ENCODE results near the gene C10orf95.
"Not testable (repeated sequence)": the region's sequence is repeated elsewhere in the genome, so short reads cannot be mapped to it uniquely, and the experiment has no call there.

C10orf95 gene

DNA sequence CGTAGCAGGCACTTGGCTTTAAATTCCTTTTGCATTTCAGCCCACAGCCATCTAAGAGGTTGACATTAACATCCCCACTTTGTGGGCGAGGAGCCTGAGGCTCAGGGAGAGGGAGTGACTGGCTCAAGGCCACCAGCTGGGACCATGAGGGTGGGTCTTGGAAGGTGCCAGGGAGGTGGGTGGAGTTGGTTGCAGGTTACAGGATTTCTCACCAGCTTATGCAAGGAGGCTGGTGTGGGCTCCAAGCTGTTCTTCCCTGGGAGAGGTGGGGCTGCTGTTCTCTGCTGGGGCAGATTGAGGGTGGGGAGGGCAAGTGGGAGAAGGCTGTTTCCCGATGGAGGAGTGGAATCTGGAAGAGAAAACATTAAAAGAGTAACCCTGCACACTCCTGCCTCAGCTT, 14.1 kb upstream of the C10orf95 start:
- no peak for DNase-seq (ENCODE audit: low read depth)

DNA sequence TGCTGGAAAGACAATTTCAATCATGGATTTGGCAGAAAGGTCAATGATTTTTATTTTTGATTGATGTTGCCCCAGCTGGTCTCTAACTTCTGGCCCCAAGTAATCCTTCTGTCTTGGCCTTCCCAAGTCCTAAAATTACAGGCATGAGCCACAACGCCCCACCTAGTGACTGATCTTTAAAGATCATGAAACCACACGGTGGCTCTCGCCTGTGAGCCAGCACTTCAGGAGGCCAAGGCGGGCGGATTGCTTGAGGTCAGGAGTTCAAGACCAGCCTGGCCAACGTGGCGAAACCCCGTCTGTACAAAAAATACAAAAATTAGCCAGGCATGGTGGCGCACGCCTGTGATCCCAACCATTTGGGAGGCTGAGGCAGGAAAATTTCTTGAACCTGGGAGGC, 12.6 kb upstream of the C10orf95 start:
- DNase-seq (ENCODE audit: low read depth), result no peak

DNA sequence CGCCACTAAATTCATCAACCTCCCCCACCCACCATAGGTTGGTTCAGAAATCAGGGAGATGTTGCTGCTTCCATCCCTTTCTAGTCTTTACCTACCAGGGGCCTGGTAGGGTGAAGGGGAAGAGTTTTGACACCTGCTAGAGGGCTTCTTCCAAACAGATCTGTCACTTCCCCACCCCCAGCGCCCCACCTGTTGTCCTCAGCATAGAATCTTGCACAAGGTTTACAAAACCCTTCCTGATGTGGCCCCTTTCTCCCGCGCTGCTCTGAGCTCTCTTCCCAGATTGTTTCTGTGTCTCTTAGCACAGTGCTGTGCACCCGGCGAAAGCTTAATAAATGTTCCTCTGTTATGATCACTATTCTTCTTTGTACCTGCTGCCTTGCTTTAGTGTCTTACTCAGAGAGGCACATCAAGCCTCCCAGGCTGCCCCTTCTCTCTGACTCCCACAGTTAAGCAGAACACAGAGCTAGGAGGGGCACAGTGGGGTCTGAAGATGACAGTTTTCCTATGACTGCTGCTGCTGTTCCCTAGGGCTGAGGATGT, 11.2 kb upstream of the C10orf95 start:
- no peak for DNase-seq (ENCODE audit: low read depth)

DNA sequence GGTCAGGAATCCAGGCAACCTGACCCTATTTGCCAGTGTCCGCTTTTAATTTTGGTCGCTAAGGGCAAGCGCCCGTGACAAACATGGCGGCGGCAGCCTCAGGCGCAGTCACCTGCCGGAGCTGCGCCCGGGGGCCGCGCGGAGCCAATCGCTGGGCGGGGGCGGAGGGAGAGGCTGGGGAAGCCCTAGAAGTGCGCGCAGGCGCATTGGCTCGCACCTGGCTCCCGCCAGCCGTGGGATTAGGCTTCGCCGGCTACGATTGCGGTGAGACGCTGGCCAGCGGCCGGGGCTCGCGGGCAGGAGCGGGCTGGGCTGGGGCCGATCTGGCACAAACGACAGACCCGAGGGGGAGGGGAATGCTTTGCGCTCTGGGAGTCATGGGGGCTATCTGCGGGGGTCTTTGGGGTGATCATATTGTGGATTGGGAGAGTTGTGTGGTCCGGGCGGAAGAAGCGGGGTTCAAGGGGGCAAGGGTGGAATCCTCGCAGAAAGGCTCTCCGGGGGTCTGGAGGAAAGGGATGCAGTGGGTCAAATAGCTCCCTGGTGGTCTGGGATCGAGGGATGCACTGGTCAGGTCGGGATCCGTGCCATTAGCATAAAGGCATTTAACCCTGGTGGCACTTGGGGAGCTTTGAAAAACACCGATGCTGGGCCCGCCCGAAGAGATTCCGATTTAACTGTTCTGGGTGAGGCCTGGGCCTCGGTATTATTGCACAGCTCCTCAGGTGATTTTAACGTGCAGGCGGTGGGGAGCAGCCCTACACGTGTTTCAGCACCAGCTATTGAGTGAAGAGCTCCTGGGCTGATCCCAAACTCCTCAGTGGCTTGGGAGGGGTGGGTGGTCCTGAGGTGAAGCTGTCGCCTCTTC, 10.1 kb upstream of the C10orf95 start:
- DNase-seq (ENCODE audit: low read depth), result peak; percentile 54

DNA sequence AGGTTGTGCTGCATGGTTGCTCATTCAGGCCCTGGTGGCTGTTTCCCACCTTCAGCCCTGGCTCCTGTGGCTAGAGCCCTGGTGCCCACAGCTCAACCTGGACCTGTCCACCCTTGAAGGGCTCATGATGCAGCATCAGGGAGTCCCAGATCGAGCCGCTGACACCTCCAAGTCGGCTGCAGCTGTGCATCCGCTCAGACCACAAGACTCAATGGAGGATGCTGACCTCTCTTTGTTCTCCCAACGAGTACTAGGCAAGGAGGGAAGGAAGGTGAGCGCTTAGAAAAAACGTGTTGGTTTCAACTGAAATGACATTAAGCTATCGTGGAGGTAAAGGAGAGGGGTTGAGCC, 9.5 kb upstream of the C10orf95 start:
- no peak for DNase-seq (ENCODE audit: low read depth)

DNA sequence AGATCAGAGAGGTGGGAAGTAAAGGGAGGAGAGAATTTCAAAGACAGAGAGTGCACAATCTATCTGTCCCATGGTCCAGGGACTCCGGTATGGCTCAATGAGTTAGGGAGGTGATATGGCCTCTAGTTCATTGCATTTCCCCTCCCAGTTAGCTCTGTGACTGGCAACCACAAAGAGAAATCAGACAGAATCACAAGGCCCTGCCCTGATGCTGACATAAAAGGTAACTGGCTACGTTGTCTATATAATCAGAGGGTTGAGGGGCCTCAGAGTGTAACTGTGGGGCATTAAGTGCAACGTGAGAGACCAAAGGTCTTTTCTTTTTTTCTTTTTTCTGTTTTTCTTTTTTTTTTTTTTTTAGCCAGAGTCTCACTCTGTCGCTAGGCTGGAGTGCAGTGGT, 7.3 kb upstream of the C10orf95 start:
- no peak for DNase-seq (ENCODE audit: low read depth)

DNA sequence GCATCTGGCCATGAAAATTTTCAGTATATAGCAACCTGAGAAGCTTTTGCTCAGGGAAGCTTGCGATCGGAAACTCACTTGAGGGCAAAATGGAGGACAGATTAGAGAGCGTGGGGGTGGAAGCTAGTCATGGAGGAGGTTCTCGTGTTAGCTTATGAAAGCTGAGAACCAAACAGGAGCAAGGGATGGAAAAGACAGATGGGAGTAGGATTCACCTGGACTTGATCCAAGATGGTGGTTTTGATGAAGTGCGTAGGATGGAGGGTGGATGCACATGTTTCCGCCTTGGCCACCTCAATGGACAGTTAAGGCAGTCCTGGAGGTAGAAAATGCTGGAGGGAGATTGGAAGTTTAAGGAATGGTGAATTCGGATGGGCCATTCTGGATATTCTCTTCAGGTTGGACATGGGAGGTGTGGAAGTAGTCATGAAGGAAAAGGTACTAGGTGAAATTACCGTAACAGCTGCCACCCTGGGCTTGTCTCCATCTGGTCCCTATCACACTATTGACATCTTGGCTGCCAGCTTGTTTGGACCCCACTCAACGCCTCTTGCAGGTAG, 6.3 kb upstream of the C10orf95 start:
- no peak for DNase-seq (ENCODE audit: low read depth)

DNA sequence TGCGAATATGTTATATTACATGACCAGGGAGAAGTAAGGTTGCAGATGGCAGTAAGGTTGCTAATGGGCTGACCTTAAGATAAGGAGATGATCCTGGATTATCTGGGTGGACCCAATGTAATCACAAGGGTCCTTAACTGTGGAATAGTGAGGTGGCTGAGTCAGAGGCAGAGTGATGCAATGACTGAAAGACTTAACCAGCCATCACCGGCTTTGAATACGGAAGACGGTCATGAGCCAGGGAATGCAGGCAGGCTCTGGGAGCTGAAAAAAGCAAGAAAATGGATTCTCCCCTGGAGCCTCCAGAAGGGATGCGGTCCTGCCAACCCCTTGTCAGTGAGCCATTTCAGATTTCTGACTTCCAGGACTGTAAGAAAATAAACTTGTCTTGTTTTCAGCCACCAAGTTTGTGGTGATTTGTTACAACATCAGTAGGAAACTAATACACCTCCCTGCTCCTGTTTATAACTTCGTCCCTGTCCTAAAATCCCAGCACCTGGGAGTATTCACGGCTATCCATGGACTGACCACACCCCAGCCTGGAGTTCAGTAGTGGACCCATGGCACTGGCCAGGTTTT, 4.6 kb upstream of the C10orf95 start:
- DNase-seq (ENCODE audit: low read depth), result peak; percentile 85

DNA sequence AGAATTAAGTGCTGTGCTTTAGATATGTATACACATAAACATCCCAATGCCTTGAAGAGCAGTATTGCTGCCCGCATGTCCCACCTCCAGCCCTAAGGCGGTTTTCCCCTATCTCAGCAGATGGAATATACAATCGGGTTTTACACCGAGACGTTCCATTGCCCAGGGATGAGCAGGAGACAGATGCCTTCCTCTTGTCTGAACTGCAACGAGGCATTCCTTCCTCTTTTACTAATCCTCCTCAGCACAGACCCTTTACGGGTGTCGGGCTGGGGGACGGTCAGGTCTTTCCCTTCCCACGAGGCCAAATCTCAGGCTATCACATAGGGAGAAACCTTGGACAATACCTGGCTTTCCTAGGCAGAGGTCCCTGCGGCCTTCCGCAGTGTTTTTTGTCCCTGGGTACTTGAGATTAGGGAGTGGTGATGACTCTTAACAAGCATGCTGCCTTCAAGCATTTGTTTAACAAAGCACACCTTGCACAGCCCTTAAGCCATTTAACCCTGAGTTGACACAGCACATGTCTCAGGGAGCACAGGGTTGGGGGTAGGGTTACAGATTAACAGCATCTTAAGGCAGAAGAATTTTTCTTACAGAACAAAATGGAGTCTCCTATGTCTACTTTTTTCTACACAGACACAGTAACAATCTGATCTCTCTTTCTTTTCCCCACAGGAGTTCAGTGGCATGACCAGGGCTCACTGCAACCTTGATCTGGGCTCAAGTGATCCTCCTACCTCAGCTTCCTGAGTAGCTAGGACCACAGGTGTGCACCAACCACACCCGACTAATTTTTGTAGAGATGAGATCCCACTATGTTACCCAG, 3.5 kb upstream of the C10orf95 start:
- not testable (repeated sequence) for DNase-seq (ENCODE audit: low read depth)

DNA sequence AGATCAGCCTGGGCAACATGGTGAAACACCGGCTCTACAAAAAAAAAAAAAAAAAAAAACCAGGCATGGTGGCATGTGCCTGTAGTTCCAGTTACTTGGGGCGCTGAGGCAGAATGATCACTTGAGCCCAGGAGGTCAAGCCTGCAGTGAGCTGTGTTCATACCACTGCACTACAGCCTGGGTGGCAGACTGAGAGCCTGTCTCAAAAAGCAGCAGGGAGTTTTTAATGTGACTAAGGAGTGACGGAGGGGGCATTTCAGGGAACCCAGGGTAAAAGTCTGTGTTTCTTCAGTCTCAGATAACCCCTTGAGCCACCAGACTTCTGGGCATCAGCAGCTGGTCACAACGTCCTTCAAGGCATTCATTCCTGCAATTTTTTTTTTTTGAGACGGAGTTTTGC, 2.2 kb upstream of the C10orf95 start:
- no peak for DNase-seq (ENCODE audit: low read depth)

DNA sequence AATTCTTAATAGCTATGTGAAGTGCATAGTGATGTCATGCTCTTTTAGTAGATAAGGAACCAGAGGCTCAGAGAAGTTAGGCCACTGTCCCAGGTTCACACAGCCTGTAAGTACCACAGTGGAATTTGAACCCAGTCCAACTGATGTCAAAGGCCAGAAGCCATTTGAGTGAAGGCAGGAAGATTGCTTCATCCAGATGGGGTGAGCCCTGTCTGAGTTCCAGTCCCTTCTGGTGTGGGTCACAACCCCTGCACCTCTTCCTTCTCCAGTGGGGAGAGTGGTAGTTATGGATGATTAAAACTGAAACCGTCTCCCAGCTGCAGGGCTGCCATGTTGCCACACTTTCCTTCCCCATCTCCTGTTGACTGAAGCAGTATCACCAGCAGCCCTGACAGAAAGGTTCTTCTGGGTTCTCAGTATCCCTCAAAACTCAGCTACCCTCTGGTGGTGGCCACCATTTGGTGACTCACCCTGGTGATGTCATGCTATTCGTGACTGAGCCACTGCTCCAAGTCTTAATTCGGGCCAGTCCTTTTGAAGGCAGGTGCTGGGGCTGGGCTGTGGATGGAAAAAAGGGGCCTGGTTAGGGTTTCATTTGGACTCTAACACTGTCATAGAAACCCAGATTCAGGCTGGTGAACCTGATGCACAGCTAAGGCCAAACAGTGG, 1.5 kb upstream of the C10orf95 start:
- DNase-seq (ENCODE audit: low read depth), result no peak

DNA sequence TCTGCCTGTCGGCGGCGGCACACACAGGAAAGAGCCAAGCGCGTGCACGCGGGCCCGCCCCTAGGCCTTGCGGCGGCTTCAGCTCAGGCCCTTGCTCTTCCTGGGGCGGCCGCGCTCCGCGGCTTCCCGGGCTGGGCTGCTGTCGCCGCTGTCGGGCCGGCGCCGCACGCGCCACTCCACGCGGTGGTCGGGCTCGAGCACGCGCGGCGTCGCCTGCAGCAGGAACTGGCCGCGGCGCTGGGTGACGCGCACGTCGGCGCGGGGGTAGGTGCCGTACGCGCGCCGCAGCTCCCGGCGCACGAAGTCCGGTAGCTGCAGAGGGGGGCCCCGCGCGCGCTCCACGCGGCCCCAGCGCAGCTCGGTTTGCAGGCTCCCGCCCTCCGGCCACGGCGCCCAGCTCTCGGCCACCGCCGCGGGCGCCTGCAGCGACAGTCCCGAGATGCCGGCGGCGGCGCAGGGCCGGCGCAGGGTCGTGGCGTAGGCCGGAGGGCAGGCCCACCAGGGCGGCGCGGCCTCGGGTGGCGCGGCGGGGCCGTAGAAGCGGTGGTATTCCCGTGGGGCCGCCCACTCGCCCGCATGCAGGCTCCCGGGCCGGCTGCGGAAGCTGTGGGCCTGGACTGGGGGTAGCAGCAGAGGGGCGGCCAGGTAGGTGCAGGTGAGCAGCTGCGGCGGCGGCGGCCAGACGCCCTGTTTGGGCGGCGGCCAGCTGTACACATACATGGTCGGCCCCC, 804 bp downstream of the C10orf95 start:
- DNase-seq (ENCODE audit: low read depth), result no peak

DNA sequence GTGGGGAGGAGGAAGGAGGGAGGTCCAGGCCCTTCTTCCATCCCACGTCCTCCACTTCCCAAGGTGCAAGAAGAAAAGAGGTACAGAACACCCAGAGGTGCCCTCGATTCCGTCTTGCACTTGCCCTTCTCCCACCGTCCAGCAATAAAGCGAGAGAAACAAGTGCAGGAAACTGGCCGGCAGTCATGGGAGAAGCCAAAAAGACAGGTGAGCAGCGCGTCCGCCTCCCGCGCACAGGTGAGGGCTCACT, 1.3 kb downstream of the C10orf95 start:
- DNase-seq (ENCODE audit: low read depth), result no peak

DNA sequence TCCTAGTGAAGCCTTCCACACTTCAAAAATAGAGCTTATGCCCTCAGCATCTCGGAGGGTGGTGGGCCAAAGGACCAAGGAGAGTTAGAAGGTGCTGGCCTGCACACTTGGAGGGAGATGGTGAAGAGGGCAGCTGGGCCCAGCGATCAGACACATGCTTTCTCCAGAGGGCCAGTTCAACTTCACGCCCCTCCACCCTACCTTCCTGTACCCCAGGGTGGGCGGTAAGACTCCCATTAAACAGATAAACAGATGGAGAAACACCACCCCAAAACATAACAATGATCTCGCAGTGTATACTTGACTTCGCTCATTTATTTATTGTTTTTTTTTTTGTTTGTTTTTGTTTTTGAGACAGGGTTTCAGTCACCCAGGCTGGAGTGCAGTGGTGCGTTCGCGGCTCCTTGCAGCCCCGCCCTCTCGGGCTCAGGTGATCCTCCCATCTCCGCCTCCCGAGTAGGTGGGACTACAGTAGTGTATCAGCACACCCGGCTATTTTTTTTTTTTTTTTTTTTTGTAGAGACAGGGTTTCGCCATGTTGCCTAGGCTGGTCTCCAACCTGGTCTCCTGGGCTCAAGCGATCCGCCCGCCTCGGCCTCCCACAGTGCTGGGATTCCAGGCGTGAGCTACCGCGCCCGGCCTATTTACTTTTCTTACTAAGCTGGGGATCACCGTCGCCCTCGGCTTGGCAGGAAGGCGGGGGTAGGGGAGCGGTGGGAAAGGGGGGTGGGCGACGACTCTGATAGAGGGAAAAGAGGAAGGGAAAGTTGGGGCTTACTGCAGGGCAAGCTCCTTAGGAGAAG, 1.8 kb downstream of the C10orf95 start:
- no peak for DNase-seq (ENCODE audit: low read depth)

DNA sequence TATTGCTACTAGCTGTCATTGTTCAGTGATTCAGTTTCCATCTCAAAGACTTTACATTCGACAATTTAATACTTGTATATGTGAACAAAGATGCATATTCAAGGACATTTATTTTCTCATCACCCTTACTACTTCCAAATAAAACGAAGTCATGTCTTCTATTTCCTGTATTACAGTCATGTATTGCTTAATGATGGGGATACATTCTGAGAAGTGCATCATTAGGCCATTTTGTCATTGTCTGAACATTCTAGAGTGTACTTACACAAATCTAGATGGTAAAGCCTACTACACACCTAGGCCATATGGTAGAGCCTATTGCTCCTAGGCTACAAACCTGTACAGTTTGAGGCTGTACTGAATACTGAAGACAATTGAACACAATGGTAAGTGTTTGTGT, 6.5 kb downstream of the C10orf95 start:
- no peak for DNase-seq (ENCODE audit: low read depth)

DNA sequence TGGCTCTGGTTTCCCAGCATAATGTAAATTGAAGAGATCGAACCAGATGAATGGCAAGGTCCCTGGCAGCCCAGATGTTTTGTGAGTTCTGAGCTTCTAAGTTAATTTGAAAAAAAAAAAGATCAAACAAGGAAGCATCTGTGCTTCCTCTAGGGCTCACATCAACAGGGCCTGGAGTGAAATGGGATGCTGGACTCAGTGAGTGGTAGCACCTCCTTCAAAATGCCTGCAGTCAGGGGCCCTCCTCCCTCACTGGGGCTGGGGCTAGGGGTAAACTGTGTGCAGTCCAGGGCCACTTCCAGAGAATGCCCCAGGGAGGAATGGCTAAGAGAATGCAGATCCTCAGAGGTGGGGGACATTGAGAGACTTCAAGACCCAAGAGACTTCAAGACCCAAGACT, 13.0 kb downstream of the C10orf95 start:
- DNase-seq (ENCODE audit: low read depth), result no peak

DNA sequence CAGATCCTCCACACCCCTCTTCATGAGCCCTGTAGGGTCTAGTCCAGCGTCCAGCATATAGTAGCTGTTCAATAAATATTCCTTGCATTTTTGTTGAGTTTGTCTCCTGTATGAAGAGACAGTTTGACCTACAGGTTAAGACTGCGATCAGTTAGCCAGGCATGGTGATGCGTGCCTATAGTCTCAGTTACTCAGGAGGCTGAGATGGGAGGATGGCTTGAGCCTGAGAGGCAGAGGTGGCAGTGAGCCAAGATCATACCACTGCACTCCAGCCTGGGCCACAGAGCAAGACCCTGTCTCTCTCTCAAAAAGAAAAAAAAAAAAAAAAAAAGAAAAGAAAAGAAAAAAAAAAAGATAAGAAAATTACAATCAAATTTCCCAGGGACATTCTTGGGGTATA, 13.8 kb downstream of the C10orf95 start:
- DNase-seq (ENCODE audit: low read depth), result no peak

DNA sequence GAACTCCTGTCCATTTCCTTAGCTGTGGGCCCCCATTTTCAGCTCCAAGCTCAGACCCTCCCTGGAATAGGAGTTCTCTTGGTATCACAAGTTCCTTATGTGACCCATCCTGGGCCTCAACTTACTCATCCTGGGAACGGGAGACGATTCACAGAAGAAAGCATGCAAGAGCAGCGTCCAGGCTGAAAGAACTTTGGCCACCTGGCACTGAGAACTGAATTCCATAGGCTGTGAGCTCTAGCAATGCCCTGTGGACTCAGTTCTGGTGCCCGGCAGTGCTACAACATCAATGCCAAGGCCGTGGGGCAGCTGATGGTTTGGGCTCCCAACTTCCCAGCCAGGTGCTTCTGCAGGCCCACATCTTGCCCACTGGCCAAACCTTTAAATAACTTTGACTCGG, 15.0 kb downstream of the C10orf95 start:
- DNase-seq (ENCODE audit: low read depth), result no peak

DNA sequence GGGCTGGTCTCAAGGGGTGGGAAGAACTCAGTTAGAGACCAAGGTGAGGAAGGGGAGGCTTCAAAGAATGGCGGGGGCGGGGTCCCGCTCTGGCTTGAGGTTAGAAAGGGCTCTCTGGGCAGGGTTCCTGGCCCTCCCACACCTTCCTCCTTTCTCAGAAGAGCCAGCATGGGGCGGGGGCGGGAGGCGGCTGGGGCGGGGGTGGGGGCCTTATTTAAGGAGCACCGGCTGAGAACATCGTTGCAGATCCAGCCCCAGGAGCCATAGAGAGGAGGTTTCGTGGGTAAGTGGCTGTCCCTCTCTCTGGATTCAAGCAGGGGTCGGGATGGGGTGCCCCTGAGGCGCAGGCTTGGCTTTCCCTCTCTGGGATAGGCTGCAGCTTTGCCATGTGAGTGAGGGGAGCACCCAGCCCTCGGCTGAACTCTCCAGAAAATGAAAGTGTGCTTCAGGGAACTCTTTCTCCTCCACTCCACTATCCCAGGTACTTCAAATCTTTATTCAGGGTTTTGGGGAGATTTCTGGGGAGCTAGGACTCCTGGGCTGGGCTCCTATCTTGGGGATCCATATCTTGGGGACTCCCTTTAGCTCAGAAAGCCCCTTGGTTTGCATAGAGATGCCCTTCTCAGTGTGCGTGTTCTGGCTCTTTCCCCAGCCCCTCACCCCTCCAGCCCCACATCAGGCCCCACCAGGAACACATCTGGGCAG, 15.7 kb downstream of the C10orf95 start:
- no peak for DNase-seq (ENCODE audit: low read depth)

DNA sequence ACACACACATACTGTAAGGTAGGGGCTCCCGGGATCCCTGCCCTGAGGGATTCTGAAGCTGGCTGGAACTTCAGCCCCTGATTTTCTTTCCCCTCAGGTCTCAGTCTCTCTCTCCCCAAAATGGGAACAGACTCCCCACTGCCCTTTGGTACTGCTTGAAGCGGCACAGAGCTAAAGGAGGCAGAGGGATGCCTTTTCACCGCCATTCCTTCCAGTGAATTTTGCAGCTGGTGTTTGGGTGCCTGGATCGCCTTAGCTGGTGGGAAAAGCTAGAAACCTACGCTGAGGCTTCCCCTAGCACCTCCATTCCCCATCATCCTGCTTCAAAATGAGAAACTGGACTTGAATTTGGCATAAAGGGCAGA, 16.2 kb downstream of the C10orf95 start:
- DNase-seq (ENCODE audit: low read depth), result no peak
